ENCODE results near the gene DDX39B. TPM values are rescaled to one million over a fixed set of nuclear protein-coding genes. Genes with fewer than 3 reads are reported as not detected.
A peak's percentile ranks its signal among the peaks of the same experiment; 100 is the strongest.

Gene DDX39B
- total and polyA plus RNA-seq, 2 of the 8 experiments (the other 6 are each of a cell fraction or from before 2014, with no cell fraction given), result 780 to 1,164 TPM

DNA sequence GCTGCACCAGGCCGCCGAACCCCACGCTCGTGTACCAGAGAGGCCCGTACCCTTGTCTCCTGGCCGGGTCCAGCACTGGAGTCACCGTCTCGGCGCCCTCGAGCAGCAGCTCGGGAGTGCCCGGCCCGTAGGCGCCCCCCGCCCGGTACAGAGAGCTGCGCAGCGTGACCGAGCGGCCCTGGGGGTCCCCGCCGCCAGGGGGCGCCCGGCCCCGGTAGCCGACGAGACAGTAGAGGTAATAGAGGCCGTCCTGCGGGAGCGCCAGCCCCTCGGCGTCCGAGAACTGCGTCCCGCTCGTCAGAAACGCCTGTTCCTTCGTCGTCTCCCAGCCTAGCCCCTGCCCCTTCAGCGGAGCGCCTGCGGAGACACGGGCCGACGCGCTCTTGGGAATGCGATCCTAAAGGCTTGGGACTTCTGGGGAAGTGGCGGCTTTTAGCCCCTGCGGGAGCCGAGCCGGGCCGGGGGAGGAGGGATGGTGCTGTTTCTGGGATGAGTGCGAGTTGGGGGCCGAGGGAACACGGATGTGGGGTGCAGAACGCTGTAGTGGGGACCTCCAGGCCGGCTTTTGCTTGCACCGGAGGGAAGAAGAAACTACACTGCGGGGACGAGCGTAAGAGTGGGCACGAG lies 39.1 kb upstream of the DDX39B start (continued):
- TF ChIP-seq, protein P1, sequence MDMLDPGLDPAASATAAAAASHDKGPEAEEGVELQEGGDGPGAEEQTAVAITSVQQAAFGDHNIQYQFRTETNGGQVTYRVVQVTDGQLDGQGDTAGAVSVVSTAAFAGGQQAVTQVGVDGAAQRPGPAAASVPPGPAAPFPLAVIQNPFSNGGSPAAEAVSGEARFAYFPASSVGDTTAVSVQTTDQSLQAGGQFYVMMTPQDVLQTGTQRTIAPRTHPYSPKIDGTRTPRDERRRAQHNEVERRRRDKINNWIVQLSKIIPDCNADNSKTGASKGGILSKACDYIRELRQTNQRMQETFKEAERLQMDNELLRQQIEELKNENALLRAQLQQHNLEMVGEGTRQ (IDR thresholded peaks at IDR 0.05; ENCODE audit: low read length), result no peak
- TF ChIP-seq HDAC2 (IDR thresholded peaks at IDR 0.05; ENCODE audit: borderline replicate concordance in 1 of 2, low read depth in 2 of 2, low read length in 2 of 2), result peak; percentile 85 to 89; a peak in 2 of 4 replicates
- no peak for TF ChIP-seq RXRA (IDR thresholded peaks at IDR 0.05; ENCODE audit: insufficient read depth, low read depth, low read length)
- no peak; the same call in 1 of the 2 replicates for TF ChIP-seq BRCA1 (IDR thresholded peaks at IDR 0.05; ENCODE audit: low read depth, low read length)
- TF ChIP-seq TAF7 (optimal IDR thresholded peaks at IDR 0.05; ENCODE audit: borderline replicate concordance, low read depth, low read length), result peak; percentile 60
- peak; percentile 61; the same call in 1 of the 2 replicates for TF ChIP-seq TBP (IDR thresholded peaks at IDR 0.05; ENCODE audit: low read depth, low read length)
- TF ChIP-seq CHD2 (IDR thresholded peaks at IDR 0.05; ENCODE audit: low read length), result no peak
- TF ChIP-seq CBX5 (IDR thresholded peaks at IDR 0.05; ENCODE audit: low read depth, low read length), result no peak
- TF ChIP-seq KDM1A (IDR thresholded peaks at IDR 0.05; ENCODE audit: borderline replicate concordance, low read length), result no peak
- TF ChIP-seq POU5F1 (IDR thresholded peaks at IDR 0.05; ENCODE audit: low read depth, low read length), result no peak
- TF ChIP-seq CEBPB (IDR thresholded peaks at IDR 0.05; ENCODE audit: low read depth, low read length), result no peak
- TF ChIP-seq JUND (IDR thresholded peaks at IDR 0.05; ENCODE audit: low read length), result no peak
- TF ChIP-seq CREB1 (IDR thresholded peaks at IDR 0.05), result peak; percentile 82
- TF ChIP-seq SRF (IDR thresholded peaks at IDR 0.05; ENCODE audit: low read depth, low read length), result no peak
- TF ChIP-seq, protein P2, sequence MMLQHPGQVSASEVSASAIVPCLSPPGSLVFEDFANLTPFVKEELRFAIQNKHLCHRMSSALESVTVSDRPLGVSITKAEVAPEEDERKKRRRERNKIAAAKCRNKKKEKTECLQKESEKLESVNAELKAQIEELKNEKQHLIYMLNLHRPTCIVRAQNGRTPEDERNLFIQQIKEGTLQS (IDR thresholded peaks at IDR 0.05; ENCODE audit: insufficient read depth, low read depth, low read length), result no peak
- TF ChIP-seq SIX5 (IDR thresholded peaks at IDR 0.05; ENCODE audit: low read depth, low read length), result no peak
- peak; percentile 96 for TF ChIP-seq RBBP5 (IDR thresholded peaks at IDR 0.05; ENCODE audit: borderline replicate concordance, low read depth, low read length)
- TF ChIP-seq, protein P3, sequence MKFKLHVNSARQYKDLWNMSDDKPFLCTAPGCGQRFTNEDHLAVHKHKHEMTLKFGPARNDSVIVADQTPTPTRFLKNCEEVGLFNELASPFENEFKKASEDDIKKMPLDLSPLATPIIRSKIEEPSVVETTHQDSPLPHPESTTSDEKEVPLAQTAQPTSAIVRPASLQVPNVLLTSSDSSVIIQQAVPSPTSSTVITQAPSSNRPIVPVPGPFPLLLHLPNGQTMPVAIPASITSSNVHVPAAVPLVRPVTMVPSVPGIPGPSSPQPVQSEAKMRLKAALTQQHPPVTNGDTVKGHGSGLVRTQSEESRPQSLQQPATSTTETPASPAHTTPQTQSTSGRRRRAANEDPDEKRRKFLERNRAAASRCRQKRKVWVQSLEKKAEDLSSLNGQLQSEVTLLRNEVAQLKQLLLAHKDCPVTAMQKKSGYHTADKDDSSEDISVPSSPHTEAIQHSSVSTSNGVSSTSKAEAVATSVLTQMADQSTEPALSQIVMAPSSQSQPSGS (IDR thresholded peaks at IDR 0.05; ENCODE audit: low read length), result no peak
- no peak for TF ChIP-seq NRF1 (IDR thresholded peaks at IDR 0.05; ENCODE audit: low read depth, low read length)
- TF ChIP-seq POLR2A (IDR thresholded peaks at IDR 0.05; ENCODE audit: control extremely low read depth in 1 of 2, low read depth in 2 of 2, low read length in 2 of 2), result 0 out of 3 replicates have a peak, but pooled peaks of 1 of the 2 experiments have one; percentile 18
- TF ChIP-seq SIN3A (conservative IDR thresholded peaks at IDR 0.05 in 1 of 2, IDR thresholded peaks at IDR 0.05 in 1 of 2; ENCODE audit: low read depth in 1 of 2, low read length in 2 of 2), result peak; percentile 66 to 70; a peak in 3 of 4 replicates
- TF ChIP-seq, protein P4, sequence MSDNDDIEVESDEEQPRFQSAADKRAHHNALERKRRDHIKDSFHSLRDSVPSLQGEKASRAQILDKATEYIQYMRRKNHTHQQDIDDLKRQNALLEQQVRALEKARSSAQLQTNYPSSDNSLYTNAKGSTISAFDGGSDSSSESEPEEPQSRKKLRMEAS (IDR thresholded peaks at IDR 0.05), result peak; percentile 75

Data from H1 (cell line).